ENCODE measurements around the gene GNB1L. TPM values are rescaled to one million over a fixed set of nuclear protein-coding genes. Genes with fewer than 3 reads are reported as not detected.

GNB1L gene
- total and polyA plus RNA-seq, 5 donors from 2014 or later = 8.2 to 29.8 (median 15.2) TPM

DNA sequence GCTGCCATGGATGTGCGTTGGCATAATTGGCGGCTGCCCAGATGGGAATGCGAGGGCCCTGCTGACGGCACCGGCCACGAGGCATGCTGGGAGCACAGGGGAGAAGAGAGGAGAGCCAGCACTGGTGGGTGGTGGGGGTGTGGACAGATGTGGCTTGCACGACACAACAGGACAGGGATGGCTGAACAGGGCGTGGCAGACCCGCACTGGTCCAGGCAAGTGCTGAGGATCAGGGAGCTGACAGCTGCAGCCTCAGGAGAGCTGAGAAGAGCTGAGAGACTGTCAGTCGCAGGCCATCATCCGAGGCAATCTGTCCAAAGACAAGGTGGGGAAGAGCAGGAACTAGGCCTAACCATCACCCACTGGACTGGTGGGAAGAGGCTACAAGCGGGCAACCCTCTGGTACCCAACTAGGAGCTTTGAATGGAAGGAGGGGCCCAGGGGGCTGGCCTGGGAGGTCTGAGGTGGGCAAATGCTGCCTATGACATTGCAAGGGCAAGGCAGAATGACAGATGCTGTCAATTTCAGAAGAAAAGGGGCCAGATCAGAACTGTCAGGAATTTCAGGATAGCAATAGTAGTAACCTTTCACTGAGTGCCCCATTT, 2.4 kb downstream of the GNB1L start:
- H3K27ac ChIP-seq (ENCODE audit: insufficient read depth, low read length, poor library complexity, severe bottlenecking) = no peak overlapping the region
- peak overlapping the region; percentile 74 for H3K4me3 ChIP-seq (ENCODE audit: low read depth, low read length)
- Mint-ChIP-seq H3K27ac (peak overlapping the region; percentile 50 to 97 (median 95)), H3K36me3 (peaks cover 12% of the 10 kb centered on the region), H3K4me1 (peaks cover 8 to 66% (median 39%) of the 10 kb centered on the region in 4 donors), H3K27me3 (no peaks in the 10 kb centered on the region), H3K9me3 (peaks cover 0 to 1% (median 0%) of the 10 kb centered on the region in 7 donors), H3K4me3 (peak overlapping the region; percentile 93 to 99 (median 97))
- no peaks in the 10 kb centered on the region for H3K27me3 ChIP-seq (ENCODE audit: control insufficient read depth, insufficient read depth, low read length)
- peaks cover 53% of the 10 kb centered on the region for H3K4me1 ChIP-seq (ENCODE audit: control insufficient read depth, insufficient read depth, low read length, poor library complexity, severe bottlenecking)
- no peak for DNase-seq
- H3K36me3 ChIP-seq (ENCODE audit: control insufficient read depth, insufficient read depth, low read length) = peaks cover 16% of the 10 kb centered on the region
- no peaks in the 10 kb centered on the region for H3K9me3 ChIP-seq (ENCODE audit: control insufficient read depth in 2 of 2, low read length in 2 of 2)
- no peak for ATAC-seq (ENCODE audit: low read depth in 2 of 2)

DNA sequence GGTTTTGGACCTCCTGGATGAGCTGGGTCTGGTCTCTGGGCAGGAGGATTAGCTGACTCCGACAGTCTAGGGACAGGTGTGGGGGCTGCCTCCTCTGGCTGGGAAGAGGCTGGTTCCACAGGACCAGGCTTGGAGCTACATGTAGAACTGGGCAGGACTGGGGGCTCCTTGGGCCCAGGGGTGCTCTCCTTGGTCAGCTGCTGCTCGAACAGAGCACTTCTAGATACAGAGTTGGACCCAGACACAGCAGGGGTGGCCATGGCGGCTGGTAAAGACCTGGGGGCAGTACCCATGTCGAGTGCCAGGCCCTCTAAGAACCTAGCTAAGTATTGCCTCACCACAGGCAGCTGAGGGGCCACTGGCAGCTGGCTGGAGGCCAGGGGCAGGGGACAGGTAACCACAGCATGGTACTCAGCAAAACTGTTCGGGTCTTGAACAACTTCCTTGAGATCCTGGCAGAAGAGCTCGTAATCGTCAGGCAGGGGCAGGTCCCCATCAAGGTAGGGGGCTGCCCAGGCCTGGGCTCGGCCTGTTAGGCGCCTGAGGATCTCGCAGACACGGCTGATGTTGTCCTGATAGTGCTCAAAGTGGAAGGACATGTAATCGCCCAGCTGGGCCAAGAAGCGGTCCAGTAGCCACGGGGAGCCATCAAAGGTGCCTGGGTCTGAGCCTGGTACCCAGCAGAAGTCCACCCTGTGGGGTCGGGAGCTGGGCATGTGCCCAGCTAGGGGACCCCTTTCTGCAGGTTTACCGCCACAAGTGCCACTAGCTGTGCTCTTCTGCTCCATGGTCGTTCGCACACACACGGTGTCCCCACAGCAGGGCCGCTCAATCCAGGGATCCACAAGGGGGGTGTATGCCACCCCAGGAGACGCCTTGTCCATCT, 3.1 kb downstream of the GNB1L start:
- no peaks in the 10 kb centered on the region for H3K27me3 Mint-ChIP-seq
- H3K36me3 Mint-ChIP-seq = peaks cover 13% of the 10 kb centered on the region
- no peak for DNase-seq
- no peak overlapping the region for H3K27ac Mint-ChIP-seq
- no peak overlapping the region for H3K27ac ChIP-seq (ENCODE audit: insufficient read depth, low read length, poor library complexity, severe bottlenecking)
- H3K9me3 ChIP-seq (ENCODE audit: control insufficient read depth in 2 of 2, low read length in 2 of 2) = no peaks in the 10 kb centered on the region
- H3K4me1 Mint-ChIP-seq = peaks cover 8 to 63% (median 36%) of the 10 kb centered on the region in 4 donors
- H3K4me3 Mint-ChIP-seq = peak overlapping the region; percentile 23 to 99 (median 95)
- no peak for ATAC-seq (ENCODE audit: low read depth in 2 of 2)
- no peaks in the 10 kb centered on the region for H3K27me3 ChIP-seq (ENCODE audit: control insufficient read depth, insufficient read depth, low read length)
- peaks cover 20% of the 10 kb centered on the region for H3K36me3 ChIP-seq (ENCODE audit: control insufficient read depth, insufficient read depth, low read length)
- H3K4me3 ChIP-seq (ENCODE audit: low read depth, low read length) = no peak overlapping the region
- peaks cover 0 to 1% (median 0%) of the 10 kb centered on the region in 7 donors for H3K9me3 Mint-ChIP-seq
- H3K4me1 ChIP-seq (ENCODE audit: control insufficient read depth, insufficient read depth, low read length, poor library complexity, severe bottlenecking) = peaks cover 47% of the 10 kb centered on the region

DNA sequence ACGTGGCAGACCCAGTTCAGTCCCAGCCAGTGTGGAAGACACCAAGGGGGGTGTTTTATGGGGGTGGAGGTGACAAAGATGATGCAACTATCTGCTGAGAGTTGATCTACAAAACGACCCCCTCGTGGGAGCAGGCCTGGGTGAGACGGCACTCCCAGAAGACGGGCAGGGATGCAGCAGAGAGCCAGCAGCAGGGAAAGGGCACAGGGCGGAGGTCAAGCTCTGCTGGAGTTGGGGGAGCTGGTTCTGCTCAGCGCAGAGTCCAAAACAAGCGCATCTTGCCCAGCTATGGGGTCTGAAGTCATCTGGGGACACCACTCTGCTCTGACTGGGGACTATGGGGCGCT, 3.9 kb downstream of the GNB1L start:
- Mint-ChIP-seq H3K4me3 (peak overlapping the region in 2 of 4 donors; percentile 47 to 87), H3K4me1 (peaks cover 8 to 64% (median 38%) of the 10 kb centered on the region in 4 donors), H3K9me3 (peaks cover 0 to 1% (median 0%) of the 10 kb centered on the region in 7 donors), H3K27me3 (no peaks in the 10 kb centered on the region), H3K27ac (peak overlapping the region in 1 of 3 donors; percentile 59), H3K36me3 (peaks cover 13% of the 10 kb centered on the region)
- Histone ChIP-seq H3K9me3 (ENCODE audit: control insufficient read depth in 2 of 2, low read length in 2 of 2) (no peaks in the 10 kb centered on the region), H3K36me3 (ENCODE audit: control insufficient read depth, insufficient read depth, low read length) (peaks cover 20% of the 10 kb centered on the region), H3K4me1 (ENCODE audit: control insufficient read depth, insufficient read depth, low read length, poor library complexity, severe bottlenecking) (peaks cover 41% of the 10 kb centered on the region), H3K27me3 (ENCODE audit: control insufficient read depth, insufficient read depth, low read length) (no peaks in the 10 kb centered on the region), H3K27ac (ENCODE audit: insufficient read depth, low read length, poor library complexity, severe bottlenecking) (no peak overlapping the region), H3K4me3 (ENCODE audit: low read depth, low read length) (no peak overlapping the region)
- DNase-seq (no peak), ATAC-seq (ENCODE audit: low read depth in 2 of 2) (no peak)

DNA sequence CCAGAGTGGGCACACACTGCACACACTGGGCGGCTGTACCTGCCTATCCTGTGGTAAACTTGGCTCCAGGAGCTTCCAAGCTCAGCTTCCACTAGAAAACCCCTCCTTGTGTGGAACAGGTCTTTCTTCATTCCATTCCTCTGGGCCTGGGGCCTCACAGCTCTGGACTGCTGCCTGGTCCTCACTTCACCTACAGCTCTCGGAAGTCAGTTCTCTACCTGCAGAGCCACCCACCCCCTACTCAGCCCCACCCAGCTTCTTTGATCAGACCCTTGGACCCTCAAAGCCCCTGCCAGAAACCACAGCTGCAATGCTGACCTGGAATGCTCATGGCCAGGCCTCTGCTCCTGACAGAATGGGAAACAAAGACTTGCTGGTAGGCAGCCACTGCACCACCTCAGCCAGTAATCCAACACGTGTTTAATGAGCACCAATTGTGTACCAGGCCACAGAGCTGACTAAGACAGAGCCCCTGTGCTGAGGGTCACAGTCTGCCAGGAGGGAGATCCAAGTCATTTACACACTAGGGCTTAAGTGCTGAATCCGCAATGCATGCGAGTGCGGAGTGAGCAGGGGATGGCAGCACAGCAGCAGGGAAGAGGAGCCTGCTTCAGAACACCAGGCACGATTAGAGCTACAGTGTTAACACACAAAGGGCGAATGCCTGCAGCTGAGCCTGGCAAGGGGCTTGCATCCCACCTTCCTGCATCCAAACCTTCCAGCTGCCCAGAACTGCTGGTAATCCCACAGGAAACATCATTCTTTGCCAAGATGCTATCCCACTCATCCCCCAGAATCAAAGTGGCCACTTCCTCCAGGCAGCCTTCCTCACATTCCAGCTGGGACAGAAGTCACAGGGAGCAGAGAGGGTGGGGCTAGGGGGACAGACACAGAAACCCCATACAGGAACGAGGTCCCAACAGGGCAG, 4.6 kb downstream of the GNB1L start:
- H3K9me3 ChIP-seq (ENCODE audit: control insufficient read depth in 2 of 2, low read length in 2 of 2) = no peaks in the 10 kb centered on the region
- H3K27ac ChIP-seq (ENCODE audit: insufficient read depth, low read length, poor library complexity, severe bottlenecking) = no peak overlapping the region
- H3K27me3 Mint-ChIP-seq = no peaks in the 10 kb centered on the region
- H3K27ac Mint-ChIP-seq = peak overlapping the region in 2 of 3 donors; percentile 59 to 88
- peak overlapping the region in 2 of 4 donors; percentile 47 to 87 for H3K4me3 Mint-ChIP-seq
- peaks cover 13% of the 10 kb centered on the region for H3K36me3 Mint-ChIP-seq
- peaks cover 20% of the 10 kb centered on the region for H3K36me3 ChIP-seq (ENCODE audit: control insufficient read depth, insufficient read depth, low read length)
- H3K4me1 ChIP-seq (ENCODE audit: control insufficient read depth, insufficient read depth, low read length, poor library complexity, severe bottlenecking) = peaks cover 41% of the 10 kb centered on the region
- H3K9me3 Mint-ChIP-seq = peaks cover 0 to 1% (median 0%) of the 10 kb centered on the region in 7 donors
- no peaks in the 10 kb centered on the region for H3K27me3 ChIP-seq (ENCODE audit: control insufficient read depth, insufficient read depth, low read length)
- H3K4me1 Mint-ChIP-seq = peaks cover 8 to 68% (median 38%) of the 10 kb centered on the region in 4 donors
- no peak overlapping the region for H3K4me3 ChIP-seq (ENCODE audit: low read depth, low read length)
- ATAC-seq (ENCODE audit: low read depth in 2 of 2) (no peak), DNase-seq (no peak)

DNA sequence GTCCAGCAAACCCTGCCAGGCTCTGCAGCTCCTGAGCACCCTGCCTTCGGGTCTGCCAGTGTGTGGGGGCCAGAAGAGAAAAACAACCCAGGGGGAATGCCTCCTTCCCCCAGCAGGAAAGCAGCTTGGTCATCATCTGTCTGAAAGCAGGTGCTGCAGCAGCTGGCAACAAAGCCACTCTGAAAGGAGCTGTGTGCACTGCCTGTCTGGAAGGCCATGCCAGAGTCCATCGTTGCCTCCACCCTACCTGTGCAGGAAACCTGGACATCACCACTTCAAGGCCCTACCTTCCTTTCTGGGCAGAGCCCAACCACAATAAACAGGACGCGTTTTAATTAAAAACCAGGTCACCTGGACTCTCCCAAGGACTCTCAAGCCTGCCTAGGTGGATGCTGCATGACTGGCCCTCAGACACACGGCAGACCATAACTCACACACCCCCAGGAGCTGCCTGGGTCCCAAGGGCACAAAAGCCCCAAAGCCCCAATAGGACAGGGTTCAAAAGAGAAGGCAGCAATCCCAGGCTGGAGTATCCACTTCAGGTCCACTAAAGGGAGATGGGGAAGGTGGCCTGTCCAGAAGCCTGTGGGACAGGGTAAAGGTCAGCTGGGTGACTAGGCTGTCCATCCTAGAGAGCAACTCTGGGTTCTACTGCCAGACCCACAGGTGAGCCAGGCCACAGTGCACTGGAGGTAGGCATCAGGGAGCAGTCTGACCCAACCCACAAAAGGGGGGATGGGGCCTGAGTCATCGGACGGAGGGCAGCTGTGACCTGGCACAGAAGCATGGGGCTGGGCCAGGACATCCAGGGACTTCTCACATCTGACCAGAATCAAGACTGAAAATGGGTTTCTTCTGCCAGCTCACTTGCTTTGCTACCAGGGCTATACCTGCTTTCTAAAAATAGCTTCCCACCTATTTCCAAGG, 6.1 kb downstream of the GNB1L start:
- no peak overlapping the region for H3K27ac ChIP-seq (ENCODE audit: insufficient read depth, low read length, poor library complexity, severe bottlenecking)
- no peaks in the 10 kb centered on the region for H3K9me3 ChIP-seq (ENCODE audit: control insufficient read depth in 2 of 2, low read length in 2 of 2)
- Mint-ChIP-seq H3K27me3 (no peaks in the 10 kb centered on the region), H3K4me3 (peak overlapping the region in 1 of 4 donors; percentile 47), H3K9me3 (peaks cover 0 to 1% (median 0%) of the 10 kb centered on the region in 7 donors), H3K36me3 (peaks cover 13% of the 10 kb centered on the region), H3K27ac (no peak overlapping the region), H3K4me1 (peaks cover 7 to 75% (median 39%) of the 10 kb centered on the region in 4 donors)
- H3K4me1 ChIP-seq (ENCODE audit: control insufficient read depth, insufficient read depth, low read length, poor library complexity, severe bottlenecking) = peaks cover 47% of the 10 kb centered on the region
- peaks cover 20% of the 10 kb centered on the region for H3K36me3 ChIP-seq (ENCODE audit: control insufficient read depth, insufficient read depth, low read length)
- no peak for DNase-seq
- ATAC-seq (ENCODE audit: low read depth in 2 of 2) = no peak
- no peaks in the 10 kb centered on the region for H3K27me3 ChIP-seq (ENCODE audit: control insufficient read depth, insufficient read depth, low read length)
- no peak overlapping the region for H3K4me3 ChIP-seq (ENCODE audit: low read depth, low read length)

DNA sequence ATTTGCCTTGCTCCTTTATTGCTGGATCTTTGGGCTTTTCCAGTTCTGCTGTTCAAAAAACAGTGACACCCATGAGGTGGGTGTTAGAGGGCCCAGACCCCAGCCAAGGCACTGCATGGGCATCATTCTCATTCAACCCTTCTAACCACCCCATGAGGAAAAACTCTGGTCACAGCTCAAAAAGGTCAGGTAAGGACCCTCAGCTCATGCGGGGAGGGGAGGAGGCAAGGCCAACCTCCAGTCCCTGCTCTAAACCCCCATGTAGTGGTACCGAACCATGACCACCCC, 7.4 kb downstream of the GNB1L start:
- Histone ChIP-seq H3K36me3 (ENCODE audit: control insufficient read depth, insufficient read depth, low read length) (peaks cover 19% of the 10 kb centered on the region), H3K9me3 (ENCODE audit: control insufficient read depth in 2 of 2, low read length in 2 of 2) (no peaks in the 10 kb centered on the region), H3K27me3 (ENCODE audit: control insufficient read depth, insufficient read depth, low read length) (no peaks in the 10 kb centered on the region), H3K4me3 (ENCODE audit: low read depth, low read length) (no peak overlapping the region), H3K4me1 (ENCODE audit: control insufficient read depth, insufficient read depth, low read length, poor library complexity, severe bottlenecking) (peaks cover 36% of the 10 kb centered on the region), H3K27ac (ENCODE audit: insufficient read depth, low read length, poor library complexity, severe bottlenecking) (no peak overlapping the region)
- Mint-ChIP-seq H3K4me3 (peak overlapping the region in 1 of 4 donors; percentile 49), H3K36me3 (peaks cover 13% of the 10 kb centered on the region), H3K9me3 (peaks cover 0 to 1% (median 0%) of the 10 kb centered on the region in 7 donors), H3K4me1 (peaks cover 0 to 62% (median 27%) of the 10 kb centered on the region in 4 donors), H3K27ac (no peak overlapping the region), H3K27me3 (no peaks in the 10 kb centered on the region)
- no peak for DNase-seq
- ATAC-seq (ENCODE audit: low read depth in 2 of 2) = no peak
